GM12878 (cell line): ENCODE data around the gene NPAS1.

Experiments
- CREB1 ChIP-seq: IDR thresholded peaks from 2 replicates; pipeline ENCODE4 v1.6.1; 2012; ENCODE audit warnings: low read depth, mild to moderate bottlenecking, inconsistent platforms
- JUND ChIP-seq: IDR thresholded peaks from 2 replicates; pipeline ENCODE4 v1.6.1; 2012; ENCODE audit warnings: low read depth, mild to moderate bottlenecking, low read length, improper control_type of control experiment, moderate library complexity
- MXI1 ChIP-seq: fragments of 150-350 bp; IDR thresholded peaks from 2 replicates; pipeline ENCODE4 v1.6.1; 2011; ENCODE audit warnings: low read depth, mild to moderate bottlenecking, inconsistent platforms, low read length, improper control_type of control experiment
- TF ChIP-seq, protein P1 (sequence below), 3 experiments: IDR thresholded peaks in 2 of 3; conservative IDR thresholded peaks in 1 of 3; 2 replicates each; pipeline ENCODE4 v1.5.1; 2011; ENCODE audit warnings: low read depth in 3 of 3, low read length in 3 of 3, mild to moderate bottlenecking in 3 of 3, control low read depth in 2 of 3, moderate library complexity in 2 of 3, inconsistent platforms in 1 of 3, mixed read lengths in 1 of 3; ENCODE audit not compliant: control insufficient read depth in 2 of 3, insufficient read depth in 1 of 3; ENCODE audit errors: extremely low read depth in 1 of 3

DNA sequence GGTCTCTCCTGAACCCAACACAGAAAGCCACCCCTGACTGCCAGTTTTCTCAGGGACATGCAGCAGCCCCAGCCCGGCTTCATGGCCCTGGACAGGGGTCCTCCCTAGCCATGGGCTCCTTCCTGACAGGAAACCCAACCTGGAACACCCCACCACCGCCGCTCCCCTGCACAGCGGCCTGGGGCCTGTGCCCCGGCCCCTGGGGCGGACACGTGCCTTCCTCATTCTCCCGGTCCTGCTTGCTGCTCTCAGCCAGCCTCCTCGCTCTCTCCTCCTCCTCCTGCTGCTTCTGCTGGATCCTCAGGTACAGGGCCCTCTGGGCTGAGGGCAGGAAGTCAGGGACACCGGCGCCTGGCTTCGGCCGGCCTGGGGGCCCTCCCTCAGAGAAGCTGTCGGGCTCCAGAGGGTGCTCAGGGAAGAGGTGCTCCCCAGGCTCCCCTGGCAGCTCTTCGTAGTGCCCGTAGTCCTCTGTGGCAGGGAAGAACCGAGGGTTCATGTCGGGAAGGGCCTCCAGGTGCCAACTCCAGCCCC, 49.3 kb downstream of the NPAS1 start:
- TF ChIP-seq MXI1 (no peak), JUND (no peak), CREB1 (no peak)
- TF ChIP-seq, protein P1, sequence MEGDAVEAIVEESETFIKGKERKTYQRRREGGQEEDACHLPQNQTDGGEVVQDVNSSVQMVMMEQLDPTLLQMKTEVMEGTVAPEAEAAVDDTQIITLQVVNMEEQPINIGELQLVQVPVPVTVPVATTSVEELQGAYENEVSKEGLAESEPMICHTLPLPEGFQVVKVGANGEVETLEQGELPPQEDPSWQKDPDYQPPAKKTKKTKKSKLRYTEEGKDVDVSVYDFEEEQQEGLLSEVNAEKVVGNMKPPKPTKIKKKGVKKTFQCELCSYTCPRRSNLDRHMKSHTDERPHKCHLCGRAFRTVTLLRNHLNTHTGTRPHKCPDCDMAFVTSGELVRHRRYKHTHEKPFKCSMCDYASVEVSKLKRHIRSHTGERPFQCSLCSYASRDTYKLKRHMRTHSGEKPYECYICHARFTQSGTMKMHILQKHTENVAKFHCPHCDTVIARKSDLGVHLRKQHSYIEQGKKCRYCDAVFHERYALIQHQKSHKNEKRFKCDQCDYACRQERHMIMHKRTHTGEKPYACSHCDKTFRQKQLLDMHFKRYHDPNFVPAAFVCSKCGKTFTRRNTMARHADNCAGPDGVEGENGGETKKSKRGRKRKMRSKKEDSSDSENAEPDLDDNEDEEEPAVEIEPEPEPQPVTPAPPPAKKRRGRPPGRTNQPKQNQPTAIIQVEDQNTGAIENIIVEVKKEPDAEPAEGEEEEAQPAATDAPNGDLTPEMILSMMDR (IDR thresholded peaks at IDR 0.05 in 2 of 3, conservative IDR thresholded peaks at IDR 0.05 in 1 of 3; ENCODE audit: control insufficient read depth in 2 of 3, extremely low read depth in 1 of 3, insufficient read depth in 1 of 3, low read depth in 3 of 3, low read length in 3 of 3): no peak
